GM12878 (cell line): Measurements from ENCODE around the gene HTD2. TPM values are rescaled to one million over a fixed set of nuclear protein-coding genes. Genes with fewer than 3 reads are reported as not detected.
A peak's percentile ranks its signal among the peaks of the same experiment; 100 is the strongest.

Experiments
- ATAC-seq: fragments of 200-7000 bp; cut with Tn5 transposase; 3 replicates; pipeline ENCODE4 v1.9.1; 2020; ENCODE audit warnings: mild to moderate bottlenecking, moderate library complexity
- BruUV-seq: library from RNA; stranded (reverse); fragments of 400-500 nt; replicated peaks from 2 replicates; lab custom pipeline; 2021; lab: Mats Ljungman, UMichigan
- CTCF ChIA-PET: fragments of 300-600 bp; sonication (Branson Sonifier 250); formaldehyde crosslinking; extraction: SDS; loops from one replicate; lab custom pipeline; 2021; ENCODE audit warnings: inconsistent platforms; lab: Yijun Ruan, JAX
- POLR2A ChIA-PET: fragments of 350-600 bp; formaldehyde crosslinking; extraction: SDS; loops from one replicate; lab custom pipeline; 2021; ENCODE audit warnings: inconsistent platforms; lab: Charles Lee
- RAD21 ChIA-PET: fragments of 300-600 bp; sonication (Branson Sonifier 250); formaldehyde crosslinking; loops from one replicate; lab custom pipeline; 2023; ENCODE audit warnings: antibody characterized with exemption; ENCODE audit not compliant: unreplicated experiment; lab: Charles Lee
- SMC1A ChIA-PET: fragments of 300-600 bp; sonication (Branson Sonifier 250); formaldehyde crosslinking; loops from one replicate; lab custom pipeline; 2023; ENCODE audit not compliant: unreplicated experiment, uncharacterized antibody; lab: Charles Lee
- DNase-seq: peaks from one replicate; pipeline ENCODE4 v3.0.0-alpha.2; 2011; ENCODE audit warnings: low read depth, low spot score
- FAIRE-seq: peaks from 3 replicates; lab custom pipeline; 2011; peaks lifted over from hg19 to GRCh38; lab: Jason Lieb, UNC
- H2AFZ ChIP-seq: 2 replicates; pipeline ENCODE4 v1.6.0; 2011; ENCODE audit warnings: low read depth, low read length, control low read depth; ENCODE audit not compliant: control insufficient read depth
- H3K27ac ChIP-seq: 2 replicates; pipeline ENCODE4 v1.5.1; 2011; ENCODE audit warnings: control low read depth; ENCODE audit not compliant: control insufficient read depth, insufficient read depth
- H3K27me3 ChIP-seq, 2 experiments: replicated peaks in 1 of 2; 2 replicates each; pipeline versions ENCODE4 v1.6.0 to v1.6.1; 2011; ENCODE audit warnings: low read length in 1 of 2; ENCODE audit not compliant: control insufficient read depth in 2 of 2, insufficient read depth in 2 of 2
- H3K36me3 ChIP-seq, 2 experiments: 2 replicates each; pipeline ENCODE4 v1.5.1; 2011; ENCODE audit warnings: low read length in 1 of 2; ENCODE audit not compliant: control insufficient read depth in 2 of 2, insufficient read depth in 2 of 2
- H3K4me1 ChIP-seq: 2 replicates; pipeline ENCODE4 v1.6.1; 2011; ENCODE audit warnings: mild to moderate bottlenecking, low read length, moderate library complexity, mixed read lengths; ENCODE audit not compliant: control insufficient read depth, insufficient read depth
- H3K4me2 ChIP-seq: 2 replicates; pipeline ENCODE4 v1.6.0; 2011; ENCODE audit warnings: control low read depth; ENCODE audit not compliant: control insufficient read depth, insufficient read depth
- H3K4me3 ChIP-seq: fragments of 200-600 bp; sonication (generic); 2 replicates; pipeline ENCODE4 v1.5.1; 2016
- H3K79me2 ChIP-seq: 2 replicates; pipeline ENCODE4 v1.6.0; 2011; ENCODE audit warnings: low read length; ENCODE audit not compliant: control insufficient read depth, insufficient read depth
- H3K9ac ChIP-seq: 2 replicates; pipeline ENCODE4 v1.8.0; 2011; ENCODE audit warnings: low read length, control low read depth, mixed read lengths; ENCODE audit not compliant: control insufficient read depth, insufficient read depth
- H3K9me3 ChIP-seq: replicated peaks from 3 replicates; pipeline ENCODE4 v1.5.1; 2011; ENCODE audit warnings: mild to moderate bottlenecking, low read length; ENCODE audit not compliant: control insufficient read depth, insufficient read depth
- H4K20me1 ChIP-seq: 2 replicates; pipeline ENCODE4 v1.6.0; 2011; ENCODE audit not compliant: control insufficient read depth, insufficient read depth
- ATF7 ChIP-seq: fragments of 450-650 bp; IDR thresholded peaks from 2 replicates; pipeline ENCODE4 v1.6.1; 2016; ENCODE audit warnings: low read depth, mild to moderate bottlenecking
- JUNB ChIP-seq: IDR thresholded peaks from 2 replicates; pipeline ENCODE4 v1.6.1; 2016; ENCODE audit warnings: antibody characterized with exemption, mild to moderate bottlenecking
- MTA2 ChIP-seq: fragments of 450-650 bp; IDR thresholded peaks from 2 replicates; pipeline ENCODE4 v1.6.1; 2016; ENCODE audit warnings: low read depth, mild to moderate bottlenecking, moderate library complexity
- NKRF ChIP-seq: fragments of 450-650 bp; conservative IDR thresholded peaks from 2 replicates; pipeline ENCODE4 v1.6.1; 2017; ENCODE audit warnings: mild to moderate bottlenecking, moderate library complexity
- NR2F1 ChIP-seq: fragments of 450-650 bp; conservative IDR thresholded peaks from 2 replicates; pipeline ENCODE4 v1.6.1; 2017; ENCODE audit warnings: mild to moderate bottlenecking
- PRDM15 ChIP-seq: fragments of 450-650 bp; formaldehyde crosslinking; IDR thresholded peaks from 2 replicates; pipeline ENCODE4 v1.4.0; 2020; ENCODE audit warnings: mild to moderate bottlenecking, moderate library complexity
- ZBTB40 ChIP-seq: fragments of 450-650 bp; IDR thresholded peaks from 2 replicates; pipeline ENCODE4 v1.6.1; 2016; ENCODE audit warnings: mild to moderate bottlenecking, moderate library complexity, borderline replicate concordance
- ZNF24 ChIP-seq: fragments of 450-650 bp; IDR thresholded peaks from 2 replicates; pipeline ENCODE4 v1.6.1; 2017; ENCODE audit warnings: antibody characterized with exemption, mild to moderate bottlenecking
- WGBS: methylation state at CpG from one replicate; pipeline ENCODE4 v1.1.6; 2016; ENCODE audit warnings: low lambda C conversion rate; ENCODE audit not compliant: insufficient replicate concordance, insufficient coverage; ENCODE audit errors: missing lambda C conversion rate; 5-methylcytosine and 5-hydroxymethylcytosine counted together
- in situ Hi-C: fragments of 300-500 bp; cut with MboI; formaldehyde crosslinking; loops from 9 replicates; pipeline ENCODE4 v1.14.3; 2018; ENCODE audit warnings: mixed read lengths
- intact Hi-C: fragments of 100-400 bp; cut with micrococcal nuclease; formaldehyde crosslinking; loops from one replicate; pipeline ENCODE4 v1.14.2; 2022; ENCODE audit not compliant: unreplicated experiment
- polyA plus RNA-seq, 11 experiments: library from polyadenylated mRNA; depleted of rRNA in 4 of 11; unstranded in 6 of 11; stranded (reverse) in 5 of 11; fragments of >200 nt; fragmentation: Nextera tagmentation in 4 of 11; fragmentation: Illumina TruSeq in 1 of 11; extraction: Ambion mirVana in 4 of 11; extraction: Trizol in 1 of 11; gene quantifications; 1 replicate in 1 of 11; 2 replicates in 10 of 11; pipeline versions ENCODE4 v1.2.1 to v1.2.3, GENCODE V29; 2011 to 2016; ENCODE audit warnings: inconsistent platforms in 2 of 11, missing spikeins in 2 of 11, low read depth in 1 of 11
- total RNA-seq, 4 experiments: library from RNA; depleted of rRNA in 3 of 4; stranded (reverse); fragments of >200 nt in 3 of 4; fragmentation: Illumina TruSeq in 1 of 4; extraction: Trizol in 1 of 4; gene quantifications; 2 replicates each; pipeline versions ENCODE4 v1.2.1 to v1.2.3, GENCODE V29; 2013 to 2021
- TF ChIP-seq, protein P1 (sequence below): fragments of 450-650 bp; IDR thresholded peaks from 2 replicates; pipeline ENCODE4 v1.6.1; 2014; ENCODE audit warnings: mild to moderate bottlenecking

HTD2 gene
- total and polyA plus RNA-seq, 10 of the 15 experiments (the other 5 are each of a cell fraction or from before 2014, with no cell fraction given): 5.9 to 24.7 (median 9.5) TPM

DNA sequence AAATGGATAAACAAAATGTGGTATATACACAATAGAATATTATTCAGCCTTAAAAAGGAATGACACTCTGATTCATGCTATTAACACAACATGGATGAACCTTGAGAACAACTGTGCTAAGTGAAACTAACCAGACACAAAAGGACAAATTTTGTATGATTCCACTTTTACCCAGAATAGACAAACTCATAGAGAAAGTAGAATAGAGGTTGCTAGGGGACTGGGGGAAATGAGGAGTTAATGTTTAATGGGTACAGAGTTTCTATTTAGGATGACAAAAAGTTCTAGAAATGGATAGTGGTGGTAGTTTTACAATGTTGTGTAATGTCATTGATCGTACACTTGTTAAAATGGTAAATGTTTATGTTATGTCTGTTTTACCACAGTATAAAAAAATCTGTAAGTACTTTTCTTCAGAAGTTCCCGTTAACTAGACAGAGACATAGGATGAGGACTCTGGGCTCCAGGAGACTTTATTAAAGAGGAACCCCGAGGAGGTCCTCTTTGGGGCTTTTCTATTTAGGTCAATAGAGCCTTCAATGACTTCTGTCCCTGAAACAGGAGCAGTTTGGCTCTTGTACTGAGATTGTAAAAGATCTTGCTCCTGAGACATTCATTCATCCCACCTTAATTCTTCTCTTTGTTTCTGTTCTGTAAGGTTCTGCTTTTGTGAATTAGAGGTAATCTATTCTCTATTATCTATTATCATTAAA lies 44.2 kb upstream of the HTD2 start (continued):
- TF ChIP-seq, protein P1, sequence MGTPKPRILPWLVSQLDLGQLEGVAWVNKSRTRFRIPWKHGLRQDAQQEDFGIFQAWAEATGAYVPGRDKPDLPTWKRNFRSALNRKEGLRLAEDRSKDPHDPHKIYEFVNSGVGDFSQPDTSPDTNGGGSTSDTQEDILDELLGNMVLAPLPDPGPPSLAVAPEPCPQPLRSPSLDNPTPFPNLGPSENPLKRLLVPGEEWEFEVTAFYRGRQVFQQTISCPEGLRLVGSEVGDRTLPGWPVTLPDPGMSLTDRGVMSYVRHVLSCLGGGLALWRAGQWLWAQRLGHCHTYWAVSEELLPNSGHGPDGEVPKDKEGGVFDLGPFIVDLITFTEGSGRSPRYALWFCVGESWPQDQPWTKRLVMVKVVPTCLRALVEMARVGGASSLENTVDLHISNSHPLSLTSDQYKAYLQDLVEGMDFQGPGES: no peak
- TF ChIP-seq NKRF (no peak), NR2F1 (no peak), MTA2 (0 out of 2 replicates have a peak, but pooled peaks have one; percentile 19), JUNB (no peak), ATF7 (peak; percentile 34; the same call in 1 of the 2 replicates), ZNF24 (0 out of 2 replicates have a peak, but pooled peaks have one; percentile 18)

- ChIA-PET RAD21 (no interaction called here), POLR2A (no interaction called here), SMC1A (interaction anchor here (1.1 kb wide), 1 partner anchor 11 kb away, joined by 3 read pairs; no protein-coding TSS in a partner anchor), CTCF (interaction anchor here (0.8 kb wide), 1 partner anchor 40 kb away, joined by 3 read pairs; the partner anchor contains the start of genes HTD2 and RPP14)
- no peak for ATAC-seq
- DNase-seq: no peak
- intact Hi-C loops: no loop called here
- H3K9ac ChIP-seq: no peak overlapping the region
- no peak overlapping the region for H3K4me2 ChIP-seq
- H2AFZ ChIP-seq: no peak overlapping the region
- H3K4me1 ChIP-seq: no peaks in the 10 kb centered on the region
- FAIRE-seq: no peak
- no peaks in the 10 kb centered on the region for H4K20me1 ChIP-seq
- H3K9me3 ChIP-seq: no peaks in the 10 kb centered on the region
- H3K27me3 ChIP-seq: no peaks in the 10 kb centered on the region
- H3K79me2 ChIP-seq: no peaks in the 10 kb centered on the region
- in situ Hi-C loops: no loop called here
- H3K27ac ChIP-seq: no peak overlapping the region
- no peak overlapping the region for H3K4me3 ChIP-seq
- BruUV-seq: no TSS peak
- 100% methylated on average over 1 of the region's 1 CpG for WGBS
- peaks cover 0 to 3% of the 10 kb centered on the region in 2 experiments; a peak in 3 of 4 replicates for H3K36me3 ChIP-seq
- TF ChIP-seq PRDM15 (CRISPR knock-in tag) (no peak), ZBTB40 (no peak)
Observed at GRCh38 chr3:58266577-58266976, 39.7 kb upstream of the HTD2 start.
